Coronary artery (tissue), 2 donors: Measurements from ENCODE around the gene VAV2.
A peak's percentile ranks its signal among the peaks of the same experiment; 100 is the strongest.

Source experiments
- DNase-seq: peaks from one replicate; pipeline ENCODE4 v3.0.0-alpha.2; 2017; ENCODE audit warnings: low spot score
- H3K27ac ChIP-seq, 2 donors: fragments of 200-600 bp; sonication (generic); one replicate each; pipeline ENCODE4 v1.5.1; 2016 to 2019
- H3K4me3 ChIP-seq: fragments of 200-600 bp; sonication (generic); 2 replicates; pipeline ENCODE4 v1.5.1; 2016; ENCODE audit warnings: mild to moderate bottlenecking, moderate library complexity
- CTCF ChIP-seq: fragments of 200-600 bp; sonication (generic); IDR thresholded peaks from one replicate; pipeline ENCODE4 v1.5.1; 2019; ENCODE audit warnings: antibody characterized with exemption

VAV2 gene

DNA sequence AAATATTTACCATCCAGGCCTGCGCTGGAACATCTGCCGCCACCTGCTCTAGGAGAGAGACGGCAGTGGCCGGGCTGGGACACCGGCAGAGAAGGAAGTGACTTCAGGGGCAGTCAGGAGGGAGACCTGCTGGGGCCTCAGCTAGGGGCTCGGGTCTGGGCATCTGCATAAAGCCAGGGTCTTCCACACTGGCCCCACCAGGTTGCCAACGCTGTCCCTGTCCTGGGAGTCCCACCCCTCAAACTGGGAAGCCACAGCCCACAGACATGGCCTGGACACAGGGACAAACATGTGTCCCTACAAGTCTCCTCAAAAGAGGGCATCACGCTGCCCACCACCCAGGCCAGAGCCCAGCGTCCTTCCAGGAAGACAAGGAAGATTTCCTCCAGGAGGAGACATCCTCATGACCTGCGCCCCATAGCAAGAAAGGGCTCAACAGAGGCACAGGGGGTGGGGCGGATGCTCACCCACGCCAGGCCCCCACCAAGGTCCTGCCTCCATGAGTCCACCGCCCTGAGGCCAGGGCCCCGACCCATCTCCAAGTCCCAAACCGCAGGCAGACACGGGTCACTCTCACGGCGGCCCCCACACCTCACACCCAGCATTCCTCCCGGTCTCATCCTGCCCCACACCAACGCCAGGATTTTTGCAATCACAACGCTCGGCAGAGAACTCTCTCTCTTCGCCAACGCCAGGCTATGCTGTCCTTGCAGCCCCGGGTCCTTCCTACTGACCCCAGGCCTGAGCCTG lies 9.0 kb downstream of the VAV2 start:
- Histone ChIP-seq H3K27ac (no peak overlapping the region), H3K4me3 (no peak overlapping the region)
- no peak for DNase-seq
- TF ChIP-seq CTCF: no peak

- H3K27ac ChIP-seq: no peak overlapping the region
- DNase-seq: no peak
- TF ChIP-seq CTCF: no peak
- H3K4me3 ChIP-seq: no peak overlapping the region
These were observed 10.0 kb downstream of the VAV2 start for GRCh38 chr9:133981958-133982681.

DNA sequence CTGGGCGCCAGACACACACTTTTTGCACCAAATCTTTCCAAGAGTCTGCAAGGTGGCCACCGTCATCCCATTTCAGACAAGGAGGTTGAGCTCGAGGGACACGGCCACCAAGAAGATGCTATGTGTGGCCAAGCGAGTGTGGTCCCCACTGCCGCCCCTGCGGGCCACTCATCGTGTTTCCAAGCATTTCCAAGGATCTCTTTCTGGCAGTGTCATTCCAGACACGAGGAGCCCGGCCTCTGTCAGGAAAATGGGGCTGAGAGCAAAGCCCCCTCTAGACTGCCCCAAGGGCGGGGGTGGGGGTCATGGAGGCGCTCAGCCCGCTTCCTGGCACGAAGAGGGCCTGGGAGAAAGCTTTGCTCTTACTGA lies 10.6 kb downstream of the VAV2 start:
- DNase-seq: no peak
- no peak overlapping the region for H3K4me3 ChIP-seq
- H3K27ac ChIP-seq: no peak overlapping the region
- no peak for TF ChIP-seq CTCF

DNA sequence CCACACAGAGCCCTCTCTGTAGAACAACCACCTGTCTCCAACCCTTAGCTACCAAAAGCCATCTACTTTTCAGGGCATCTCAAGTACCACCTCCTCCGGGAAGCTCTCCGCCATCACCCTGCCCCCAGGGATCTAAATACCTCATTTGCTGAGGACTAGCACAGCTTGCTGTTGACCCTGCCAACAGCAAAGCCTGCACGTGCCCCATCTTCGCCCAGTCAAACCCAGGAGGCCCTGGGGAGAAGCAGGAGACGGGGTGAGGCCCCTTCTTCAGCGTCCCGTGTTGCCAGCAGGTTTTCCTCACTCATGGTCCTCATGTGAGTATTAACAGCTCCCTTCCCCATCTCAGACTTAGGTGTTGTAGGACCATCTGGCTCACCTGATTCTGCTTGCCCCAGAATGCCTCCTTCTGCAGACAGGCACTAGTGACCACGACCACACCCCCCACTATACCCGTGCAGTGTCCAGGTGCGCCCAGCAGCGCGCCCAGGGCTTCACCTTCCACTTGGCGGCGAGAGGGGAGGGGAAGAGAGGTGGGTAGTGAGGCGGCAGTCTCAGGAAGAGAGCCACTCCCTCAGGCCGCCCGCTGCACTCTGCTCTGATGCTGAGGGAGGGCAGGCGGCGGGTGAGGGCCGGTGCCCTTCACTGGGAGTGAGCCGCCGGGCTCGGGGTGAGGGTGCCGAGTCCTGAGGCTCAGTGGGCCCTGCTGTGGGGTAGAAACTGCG lies 11.1 kb downstream of the VAV2 start:
- no peak overlapping the region for H3K27ac ChIP-seq
- TF ChIP-seq CTCF: no peak
- no peak for DNase-seq
- no peak overlapping the region for H3K4me3 ChIP-seq

DNA sequence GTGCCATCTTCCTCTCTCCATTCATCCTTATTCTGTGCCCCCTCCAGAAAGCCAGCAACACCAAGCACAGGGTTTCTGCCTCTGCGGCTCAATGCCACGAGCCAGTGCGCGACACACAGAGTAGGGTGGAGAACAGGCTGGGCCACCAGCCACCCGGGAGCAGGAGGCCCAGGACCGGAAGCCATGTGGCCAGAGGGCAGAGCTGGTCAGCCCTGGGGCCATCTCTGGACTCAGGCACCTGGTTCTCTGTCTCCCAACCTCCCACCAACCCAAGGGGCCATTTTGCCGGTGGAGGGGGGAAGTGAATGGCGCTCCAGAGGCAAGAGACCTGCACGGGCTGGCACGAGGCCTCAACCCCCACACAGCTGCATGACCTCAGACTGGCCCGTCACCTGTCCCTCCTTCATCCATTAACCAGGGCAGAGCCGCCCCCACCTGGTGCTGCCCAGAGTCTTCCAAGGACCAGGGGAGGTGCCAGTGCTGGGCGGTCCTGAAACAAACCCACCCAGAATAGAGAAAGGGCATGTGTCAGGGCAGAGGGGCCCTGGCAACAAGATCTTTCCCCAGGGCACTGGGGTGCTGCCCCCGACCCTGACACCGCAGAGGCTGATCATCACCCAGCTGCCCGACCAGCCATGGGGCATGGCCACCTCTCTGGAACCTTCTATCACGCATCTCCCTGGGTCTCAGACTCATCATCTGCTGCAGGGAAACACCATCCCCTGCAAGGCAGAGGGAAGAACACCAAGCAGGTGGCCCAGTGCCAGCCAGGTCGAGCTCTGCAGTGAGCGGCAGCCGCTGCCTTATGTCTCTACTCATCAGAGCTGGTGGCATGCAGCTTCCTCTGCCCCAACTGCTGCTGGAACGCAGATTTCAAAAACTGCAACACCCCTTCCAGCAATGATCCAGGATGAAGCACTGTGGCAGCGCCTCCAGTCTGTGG lies 11.9 kb downstream of the VAV2 start:
- no peak for DNase-seq
- H3K4me3 ChIP-seq: peak overlapping the region; percentile 64
- H3K27ac ChIP-seq: peak overlapping the region in 1 of 2 donors; percentile 10
- no peak for TF ChIP-seq CTCF

GRCh38 chr9:133979273-133979920 lies 12.7 kb downstream of the VAV2 start:
- H3K4me3 ChIP-seq: peak overlapping the region; percentile 64
- DNase-seq: no peak

More at GRCh38 chr9:133979273-133979920, 12.7 kb downstream of the VAV2 start:
- peak overlapping the region in 1 of 2 donors; percentile 10 for H3K27ac ChIP-seq
- TF ChIP-seq CTCF: no peak
